Adrenal gland (tissue), 12 donors: ENCODE measurements around the gene CASP1. TPM values are rescaled to one million over a fixed set of nuclear protein-coding genes. Genes with fewer than 3 reads are reported as not detected.

Experiments
- DNase-seq, 7 donors: peaks; one replicate each; pipeline ENCODE4 v3.0.0-alpha.2; 2019 to 2020
- H3K27ac ChIP-seq, 5 donors: fragments of 200-600 bp; sonication (generic) in 4 of 5; 1 replicate in 3 of 5; 2 replicates in 2 of 5; pipeline versions ENCODE4 v1.5.1 to v1.8.0; 2016 to 2020; ENCODE audit warnings: mild to moderate bottlenecking in 1 of 5
- H3K27me3 ChIP-seq: fragments of 200-600 bp; 2 replicates; pipeline ENCODE4 v1.8.0; 2021
- H3K36me3 ChIP-seq, 2 donors: fragments of 200-600 bp; replicated peaks in 1 of 2; 1 replicate in 1 of 2; 2 replicates in 1 of 2; pipeline versions ENCODE4 v1.5.1 to v1.8.0; 2018 to 2022
- H3K4me1 ChIP-seq, 2 donors: fragments of 200-600 bp; replicated peaks in 1 of 2; 1 replicate in 1 of 2; 2 replicates in 1 of 2; pipeline versions ENCODE4 v1.5.1 to v1.8.0; 2018 to 2021
- H3K4me3 ChIP-seq, 4 donors: fragments of 200-600 bp; sonication (generic) in 3 of 4; one replicate each; pipeline ENCODE4 v1.5.1; 2016 to 2018
- H3K9me3 ChIP-seq, 3 donors: fragments of 200-600 bp; sonication (generic) in 1 of 3; replicated peaks in 1 of 3; 1 replicate in 2 of 3; 2 replicates in 1 of 3; pipeline versions ENCODE4 v1.5.1 to v1.8.0; 2016 to 2021
- POLR2A ChIP-seq, 2 donors: fragments of 450-650 bp; IDR thresholded peaks; one replicate each; pipeline ENCODE4 v1.6.1; 2017; ENCODE audit warnings: antibody characterized with exemption in 2 of 2, mild to moderate bottlenecking in 2 of 2, moderate library complexity in 1 of 2
- WGBS, 4 donors: extraction: QIAGEN DNeasy Blood & Tissue Kit in 2 of 4; methylation state at CpG; one replicate each; pipeline versions ENCODE4 v1.1.5 to v1.1.7; 2013 to 2017; 5-methylcytosine and 5-hydroxymethylcytosine counted together
- intact Hi-C, 2 donors: fragments of 100-400 bp; cut with DNase I; formaldehyde crosslinking; loops; one replicate each; pipeline versions ENCODE4 v1.14.1 to v1.15.0; 2022 to 2023
- polyA plus RNA-seq, 3 donors: library from polyadenylated mRNA; stranded (reverse); fragments of 200-250 nt in 2 of 3; fragments of 350-450 nt in 1 of 3; fragmentation: Illumina TruSeq in 1 of 3; extraction: RNeasy Lipid Tissue Mini Kit (QIAGEN cat#74804) in 1 of 3; gene quantifications; one replicate each; pipeline ENCODE4 v1.2.3, GENCODE V29; 2013 to 2014
- total RNA-seq, 9 donors: library from RNA; depleted of rRNA in 4 of 9; stranded (reverse); fragments of >200 nt in 4 of 9; fragments of 120-200 nt in 1 of 9; fragmentation: NEBNext Ultra II Directional in 1 of 9; extraction: Animal tissue kit (Norgen Biotek cat#: 25700) in 1 of 9; gene quantifications; one replicate each; pipeline versions ENCODE4 v1.1.0 to v1.2.4, GENCODE V29; 2013 to 2023
- TF ChIP-seq, protein P1 (sequence below), 6 experiments: fragments of 450-650 bp in 4 of 6; fragments of 200-600 bp in 2 of 6; sonication (generic) in 1 of 6; IDR thresholded peaks; 1 replicate in 5 of 6; 2 replicates in 1 of 6; pipeline versions ENCODE4 v1.5.1 to v1.8.0; 2016 to 2021; ENCODE audit warnings: antibody characterized with exemption in 6 of 6, mild to moderate bottlenecking in 2 of 6, moderate library complexity in 1 of 6
- donor health status: healthy with polysubstance abuse.
- donor health status: Bipolar disorder and iron deficiency.
- donor health status: DM: yes; HTN: yes; CAD: no.
- donor health status: DM: no; HTN: no; CAD: no.
- donor health status: DM: no; HTN: no; CAD: no.
- donor health status: DM: yes; HTN: yes; CAD: no.

The CASP1 gene
- total and polyA plus RNA-seq, 12 donors: 6.1 to 31.4 (median 16.7) TPM

DNA sequence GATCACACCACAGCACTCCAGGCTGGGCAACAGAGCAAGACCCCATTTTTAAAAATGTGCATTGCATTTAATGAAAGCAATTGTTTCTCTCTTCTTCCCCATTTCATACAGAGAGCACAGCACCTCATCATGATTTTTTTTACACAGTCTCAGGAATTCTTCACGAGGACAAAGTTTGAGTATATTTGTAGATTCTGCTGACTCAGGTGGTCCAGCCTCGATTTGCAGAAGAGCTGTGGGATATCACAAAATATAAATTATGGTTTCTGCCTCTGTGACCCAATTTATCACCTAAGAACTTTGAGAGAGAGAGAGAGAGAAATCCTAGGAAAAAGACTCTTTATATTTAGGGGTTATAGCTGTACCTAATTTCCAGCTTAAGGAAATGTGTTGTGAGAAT, 31.8 kb downstream of the CASP1 start:
- Histone ChIP-seq H3K4me1 (no peaks in the 10 kb centered on the region), H3K36me3 (no peaks in the 10 kb centered on the region), H3K27me3 (no peaks in the 10 kb centered on the region), H3K4me3 (no peak overlapping the region), H3K27ac (no peak overlapping the region), H3K9me3 (no peaks in the 10 kb centered on the region)
- intact Hi-C loops: no loop called here
- TF ChIP-seq, protein P1, sequence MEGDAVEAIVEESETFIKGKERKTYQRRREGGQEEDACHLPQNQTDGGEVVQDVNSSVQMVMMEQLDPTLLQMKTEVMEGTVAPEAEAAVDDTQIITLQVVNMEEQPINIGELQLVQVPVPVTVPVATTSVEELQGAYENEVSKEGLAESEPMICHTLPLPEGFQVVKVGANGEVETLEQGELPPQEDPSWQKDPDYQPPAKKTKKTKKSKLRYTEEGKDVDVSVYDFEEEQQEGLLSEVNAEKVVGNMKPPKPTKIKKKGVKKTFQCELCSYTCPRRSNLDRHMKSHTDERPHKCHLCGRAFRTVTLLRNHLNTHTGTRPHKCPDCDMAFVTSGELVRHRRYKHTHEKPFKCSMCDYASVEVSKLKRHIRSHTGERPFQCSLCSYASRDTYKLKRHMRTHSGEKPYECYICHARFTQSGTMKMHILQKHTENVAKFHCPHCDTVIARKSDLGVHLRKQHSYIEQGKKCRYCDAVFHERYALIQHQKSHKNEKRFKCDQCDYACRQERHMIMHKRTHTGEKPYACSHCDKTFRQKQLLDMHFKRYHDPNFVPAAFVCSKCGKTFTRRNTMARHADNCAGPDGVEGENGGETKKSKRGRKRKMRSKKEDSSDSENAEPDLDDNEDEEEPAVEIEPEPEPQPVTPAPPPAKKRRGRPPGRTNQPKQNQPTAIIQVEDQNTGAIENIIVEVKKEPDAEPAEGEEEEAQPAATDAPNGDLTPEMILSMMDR (IDR thresholded peaks at IDR 0.05): no peak
- no peak for TF ChIP-seq POLR2A (IDR thresholded peaks at IDR 0.05)
- 45 to 59% (median 56%) methylated on average over 2 of the region's 2 CpGs for WGBS, 4 donors
- no peak for DNase-seq

DNA sequence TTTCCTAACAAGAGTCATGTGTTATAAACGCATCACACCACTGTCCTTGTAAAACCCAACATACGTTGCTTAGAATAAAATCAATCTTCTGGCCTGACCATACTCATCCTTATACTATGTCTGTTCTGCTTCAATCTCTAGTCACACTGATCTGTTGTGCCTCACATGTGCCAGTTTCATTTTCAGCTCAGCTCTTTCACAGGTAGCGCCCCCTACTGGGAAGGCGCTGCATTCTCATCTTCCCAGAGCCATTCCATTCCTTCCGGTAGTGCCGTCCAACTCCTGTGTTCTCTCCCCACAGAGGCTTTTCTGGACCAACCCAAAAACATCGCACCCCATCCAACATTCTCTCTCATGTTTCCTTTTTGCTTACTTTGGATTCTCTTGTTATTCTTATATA, 34.1 kb downstream of the CASP1 start:
- 67 to 81% (median 75%) methylated on average over 7 of the region's 7 CpGs for WGBS, 4 donors
- intact Hi-C loops: no loop called here
- Histone ChIP-seq H3K36me3 (no peaks in the 10 kb centered on the region), H3K4me1 (no peaks in the 10 kb centered on the region), H3K27ac (no peak overlapping the region), H3K27me3 (no peaks in the 10 kb centered on the region), H3K9me3 (no peaks in the 10 kb centered on the region), H3K4me3 (no peak overlapping the region)
- DNase-seq: peak in 2 of 7 donors; percentile 33
- TF ChIP-seq, protein P1 (IDR thresholded peaks at IDR 0.05): peak in 5 of 6 experiments; percentile 28 to 57 (median 53)
- no peak for TF ChIP-seq POLR2A (IDR thresholded peaks at IDR 0.05)

DNA sequence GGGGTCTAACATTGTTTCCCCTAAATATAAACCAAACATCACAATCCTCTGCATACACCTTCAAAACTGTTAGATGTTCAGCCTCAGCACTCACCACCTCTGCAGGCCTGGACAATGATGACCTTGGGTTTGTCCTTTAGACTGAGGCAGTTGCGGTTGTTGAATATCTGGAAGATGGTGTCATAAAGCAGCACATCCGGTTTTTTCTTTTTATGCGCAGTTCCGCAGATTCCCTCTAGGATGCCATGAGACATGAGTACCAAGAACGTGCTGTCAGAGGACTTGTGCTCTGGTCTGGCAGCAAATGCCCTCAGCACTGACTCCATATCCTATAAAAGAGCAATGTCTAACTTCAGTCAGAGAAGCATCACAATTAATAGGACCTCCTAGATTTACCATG, 34.8 kb downstream of the CASP1 start:
- Histone ChIP-seq H3K27ac (no peak overlapping the region), H3K9me3 (no peaks in the 10 kb centered on the region), H3K4me1 (no peaks in the 10 kb centered on the region), H3K36me3 (no peaks in the 10 kb centered on the region), H3K27me3 (no peaks in the 10 kb centered on the region), H3K4me3 (no peak overlapping the region)
- intact Hi-C loops: no loop called here
- WGBS, 4 donors: 73 to 83% (median 77%) methylated on average over 5 of the region's 5 CpGs
- no peak for TF ChIP-seq POLR2A (IDR thresholded peaks at IDR 0.05)
- TF ChIP-seq, protein P1 (IDR thresholded peaks at IDR 0.05): no peak
- peak in 1 of 7 donors; percentile 14 for DNase-seq

DNA sequence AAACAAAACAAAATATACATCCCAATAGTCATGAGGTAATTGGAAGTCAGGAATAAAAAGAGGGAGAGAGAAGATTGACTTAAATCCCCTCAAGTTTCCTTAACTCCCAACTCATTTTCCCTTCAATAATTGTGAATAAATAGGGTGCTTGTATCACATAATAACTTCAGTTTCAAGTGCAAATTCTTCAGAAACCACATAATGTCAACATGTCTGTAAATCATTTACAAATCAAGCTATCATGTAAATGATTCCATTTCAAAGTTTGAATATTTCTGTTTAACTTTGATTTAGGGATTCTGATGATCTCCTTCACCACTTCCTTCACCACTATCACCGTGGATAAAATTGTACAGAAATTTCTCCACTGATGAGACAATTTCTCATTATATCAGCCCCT, 35.2 kb downstream of the CASP1 start:
- H3K27ac ChIP-seq: no peak overlapping the region
- no peak for TF ChIP-seq POLR2A (IDR thresholded peaks at IDR 0.05)
- TF ChIP-seq, protein P1 (IDR thresholded peaks at IDR 0.05): no peak
- WGBS, 4 donors: 76 to 83% (median 80%) methylated on average over 1 of the region's 1 CpG
- intact Hi-C loops: no loop called here
- no peaks in the 10 kb centered on the region for H3K27me3 ChIP-seq
- no peak for DNase-seq
- H3K36me3 ChIP-seq: no peaks in the 10 kb centered on the region
- H3K4me3 ChIP-seq: no peak overlapping the region
- no peaks in the 10 kb centered on the region for H3K9me3 ChIP-seq
- H3K4me1 ChIP-seq: no peaks in the 10 kb centered on the region
